H1 (cell line): Measurements from ENCODE around the gene ALOX5AP. TPM values are rescaled to one million over a fixed set of nuclear protein-coding genes. Genes with fewer than 3 reads are reported as not detected.

ENCODE experiments used
- CTCF ChIA-PET: fragments of 300-600 bp; sonication (Branson Sonifier 250); formaldehyde crosslinking; loops from one replicate; lab custom pipeline; 2021; ENCODE audit not compliant: partially characterized antibody; lab: Charles Lee
- POLR2A ChIA-PET: fragments of 300-600 bp; sonication (Branson Sonifier 250); formaldehyde crosslinking; loops from one replicate; lab custom pipeline; 2021; ENCODE audit warnings: inconsistent platforms; ENCODE audit not compliant: partially characterized antibody; lab: Charles Lee
- DNase-seq, 2 experiments: peaks; one replicate each; pipeline versions ENCODE4 v3.0.0 to v3.0.0-alpha.2; 2010 to 2022; ENCODE audit warnings: low spot score in 2 of 2, low read depth in 1 of 2, mixed read lengths in 1 of 2
- FAIRE-seq: peaks from 2 replicates; lab custom pipeline; 2011; peaks lifted over from hg19 to GRCh38; lab: Jason Lieb, UNC
- H2AFZ ChIP-seq: 2 replicates; pipeline ENCODE4 v1.8.1; 2012; ENCODE audit warnings: low read length, inconsistent platforms
- H2AK5ac ChIP-seq: 2 replicates; pipeline ENCODE4 v1.6.1; 2013; ENCODE audit warnings: low read depth, low read length
- H2BK120ac ChIP-seq: replicated peaks from 2 replicates; pipeline ENCODE3; 2013; ENCODE audit warnings: low read depth, low read length, inconsistent platforms
- H2BK12ac ChIP-seq: 2 replicates; pipeline ENCODE4 v1.6.1; 2013; ENCODE audit warnings: low read depth, low read length
- H2BK15ac ChIP-seq: 2 replicates; pipeline ENCODE4 v1.6.1; 2013; ENCODE audit warnings: low read length
- H2BK20ac ChIP-seq: 2 replicates; pipeline ENCODE4 v1.6.1; 2013; ENCODE audit warnings: low read length
- H2BK5ac ChIP-seq: 2 replicates; pipeline ENCODE4 v1.6.1; 2013; ENCODE audit warnings: low read depth, low read length
- H3K14ac ChIP-seq: 2 replicates; pipeline ENCODE4 v1.6.1; 2013; ENCODE audit warnings: inconsistent platforms; ENCODE audit not compliant: insufficient read length
- H3K18ac ChIP-seq: 2 replicates; pipeline ENCODE4 v1.6.1; 2013; ENCODE audit warnings: low read length; ENCODE audit errors: extremely low read depth
- H3K23ac ChIP-seq: 2 replicates; pipeline ENCODE4 v1.6.1; 2013; ENCODE audit warnings: inconsistent platforms; ENCODE audit not compliant: insufficient read length
- H3K23me2 ChIP-seq: 2 replicates; pipeline ENCODE4 v1.6.1; 2013; ENCODE audit warnings: low read depth, low read length
- H3K27ac ChIP-seq: 2 replicates; pipeline ENCODE4 v1.6.1; 2011; ENCODE audit warnings: low read depth, low read length, inconsistent platforms
- H3K27me3 ChIP-seq, 4 experiments: replicated peaks in 1 of 4; 1 replicate in 1 of 4; 2 replicates in 3 of 4; pipeline versions ENCODE4 v1.6.1 to v1.8.1; 2011 to 2013; ENCODE audit warnings: low read length in 3 of 4, mild to moderate bottlenecking in 3 of 4, inconsistent platforms in 2 of 4, mixed read lengths in 2 of 4, moderate library complexity in 1 of 4; ENCODE audit not compliant: control insufficient read depth in 3 of 4, insufficient read depth in 3 of 4; ENCODE audit errors: extremely low read depth in 1 of 4
- H3K36me3 ChIP-seq, 4 experiments: 2 replicates each; pipeline versions ENCODE4 v1.6.1 to v1.8.1; 2011 to 2013; ENCODE audit warnings: mild to moderate bottlenecking in 4 of 4, low read length in 3 of 4, moderate library complexity in 2 of 4, control low read depth in 1 of 4, inconsistent platforms in 1 of 4; ENCODE audit not compliant: insufficient read depth in 4 of 4, control insufficient read depth in 2 of 4
- H3K4ac ChIP-seq: replicated peaks from 2 replicates; pipeline ENCODE3; 2013; ENCODE audit warnings: low read length, low read depth, mixed read lengths, inconsistent platforms; ENCODE audit not compliant: insufficient read length
- H3K4me1 ChIP-seq, 4 experiments: replicated peaks in 1 of 4; 1 replicate in 1 of 4; 2 replicates in 3 of 4; pipeline versions ENCODE4 v1.6.1 to v1.8.1; 2011 to 2013; ENCODE audit warnings: low read length in 3 of 4, inconsistent platforms in 2 of 4, mixed read lengths in 1 of 4; ENCODE audit not compliant: insufficient read depth in 4 of 4, control insufficient read depth in 3 of 4
- H3K4me2 ChIP-seq, 2 experiments: 2 replicates each; pipeline versions ENCODE4 v1.6.1 to v1.8.1; 2011 to 2013; ENCODE audit warnings: low read depth in 2 of 2, low read length in 2 of 2, control low read depth in 1 of 2, inconsistent platforms in 1 of 2, mild to moderate bottlenecking in 1 of 2; ENCODE audit not compliant: insufficient read depth in 1 of 2
- H3K4me3 ChIP-seq, 4 experiments: fragments of 200-600, 300-600 bp in 1 of 4; sonication (generic), shearing (Covaris generic), sonication (Bioruptor Twin) in 1 of 4; 2 replicates each; pipeline versions ENCODE4 v1.5.1 to v1.8.1; 2011 to 2016; ENCODE audit warnings: low read length in 4 of 4, low read depth in 3 of 4, control low read depth in 2 of 4, inconsistent platforms in 2 of 4, mild to moderate bottlenecking in 2 of 4, mixed read lengths in 1 of 4, moderate library complexity in 1 of 4; ENCODE audit not compliant: insufficient read depth in 2 of 4; ENCODE audit errors: extremely low read depth in 1 of 4
- H3K56ac ChIP-seq: replicated peaks from 2 replicates; pipeline ENCODE3; 2013; ENCODE audit warnings: low read depth, mild to moderate bottlenecking, mixed read lengths, low read length, inconsistent platforms; ENCODE audit not compliant: insufficient read length
- H3K79me1 ChIP-seq: 2 replicates; pipeline ENCODE4 v1.6.1; 2013; ENCODE audit warnings: low read depth, low read length, control low read depth
- H3K79me2 ChIP-seq, 2 experiments: 2 replicates each; pipeline versions ENCODE4 v1.6.1 to v1.8.1; 2012 to 2013; ENCODE audit warnings: low read length in 2 of 2, mild to moderate bottlenecking in 2 of 2, inconsistent platforms in 1 of 2; ENCODE audit not compliant: insufficient read depth in 2 of 2, control insufficient read depth in 1 of 2
- H3K9ac ChIP-seq, 4 experiments: replicated peaks in 1 of 4; 1 replicate in 1 of 4; 2 replicates in 3 of 4; pipeline versions ENCODE4 v1.6.1 to v1.8.1; 2011 to 2013; ENCODE audit warnings: low read depth in 3 of 4, low read length in 3 of 4, control low read depth in 2 of 4, mild to moderate bottlenecking in 2 of 4, moderate library complexity in 2 of 4, inconsistent platforms in 1 of 4; ENCODE audit errors: extremely low read depth in 1 of 4
- H3K9me3 ChIP-seq, 2 experiments: 2 replicates each; pipeline versions ENCODE4 v1.6.1 to v1.8.1; 2012 to 2013; ENCODE audit warnings: mild to moderate bottlenecking in 2 of 2, moderate library complexity in 2 of 2, control low read depth in 1 of 2, inconsistent platforms in 1 of 2, low read depth in 1 of 2, low read length in 1 of 2, mixed read lengths in 1 of 2; ENCODE audit not compliant: insufficient read depth in 2 of 2
- H4K20me1 ChIP-seq, 2 experiments: replicated peaks in 1 of 2; 2 replicates each; pipeline versions ENCODE3 to v1.8.1; 2011 to 2013; ENCODE audit warnings: inconsistent platforms in 2 of 2, low read length in 2 of 2, mild to moderate bottlenecking in 1 of 2; ENCODE audit not compliant: insufficient read depth in 2 of 2, control insufficient read depth in 1 of 2
- H4K5ac ChIP-seq: 2 replicates; pipeline ENCODE4 v1.6.1; 2013; ENCODE audit warnings: low read length, low read depth, mixed read lengths, inconsistent platforms; ENCODE audit not compliant: insufficient read length
- H4K8ac ChIP-seq: 2 replicates; pipeline ENCODE4 v1.8.0; 2013; ENCODE audit warnings: mild to moderate bottlenecking, moderate library complexity, low read length, inconsistent platforms; ENCODE audit not compliant: insufficient read depth; ENCODE audit errors: extremely low read depth
- H4K91ac ChIP-seq: replicated peaks from 2 replicates; pipeline ENCODE3; 2013; ENCODE audit warnings: low read length, mixed read lengths, inconsistent platforms; ENCODE audit not compliant: insufficient read length
- BRCA1 ChIP-seq: IDR thresholded peaks from 2 replicates; pipeline ENCODE4 v1.6.1; 2012; ENCODE audit warnings: low read depth, low read length, improper control_type of control experiment
- CBX8 ChIP-seq: fragments of 300-800, 300-1000 bp; sonication (generic); IDR thresholded peaks from 2 replicates; pipeline ENCODE4 v1.7.1; 2016; ENCODE audit warnings: low read depth, low read length, borderline replicate concordance
- CREB1 ChIP-seq: IDR thresholded peaks from 2 replicates; pipeline ENCODE4 v1.6.1; 2012; ENCODE audit warnings: inconsistent platforms
- CTBP2 ChIP-seq: IDR thresholded peaks from 2 replicates; pipeline ENCODE4 v1.7.0; 2011; ENCODE audit warnings: borderline replicate concordance, mild to moderate bottlenecking, moderate library complexity, mixed read lengths, low read length; ENCODE audit not compliant: insufficient read depth, insufficient read length
- KDM1A ChIP-seq: fragments of 200-600, 300-600 bp; sonication (generic); IDR thresholded peaks from 2 replicates; pipeline ENCODE4 v1.7.1; 2016; ENCODE audit warnings: mild to moderate bottlenecking, low read length, borderline replicate concordance
- RAD21 ChIP-seq, 2 experiments: IDR thresholded peaks in 1 of 2; conservative IDR thresholded peaks in 1 of 2; 2 replicates each; pipeline ENCODE4 v1.6.1; 2011; ENCODE audit warnings: low read depth in 2 of 2, low read length in 2 of 2, improper control_type of control experiment in 1 of 2, inconsistent platforms in 1 of 2, mild to moderate bottlenecking in 1 of 2, moderate library complexity in 1 of 2
- RNF2 ChIP-seq: fragments of 200-900, 300-1000 bp; sonication (generic); IDR thresholded peaks from 2 replicates; pipeline ENCODE4 v1.7.1; 2016; ENCODE audit warnings: borderline replicate concordance, low read depth, mild to moderate bottlenecking, antibody characterized with exemption, low read length; ENCODE audit not compliant: poor library complexity, severe bottlenecking; ENCODE audit errors: missing control alignments
- TAF1 ChIP-seq: IDR thresholded peaks from 2 replicates; pipeline ENCODE4 v1.6.1; 2011; ENCODE audit warnings: mild to moderate bottlenecking, low read depth, low read length
- WGBS, 2 experiments: shearing (Covaris generic) in 1 of 2; methylation state at CpG; one replicate each; pipeline versions ENCODE4 v1.1.6 to v1.1.7; 2013 to 2015; ENCODE audit warnings: low lambda C conversion rate in 2 of 2, mixed read lengths in 2 of 2, inconsistent platforms in 1 of 2, low coverage in 1 of 2, missing lambda C conversion rate in 1 of 2; ENCODE audit not compliant: insufficient replicate concordance in 2 of 2, insufficient coverage in 1 of 2, insufficient read length in 1 of 2; ENCODE audit errors: extremely low coverage in 1 of 2, missing lambda C conversion rate in 1 of 2; 5-methylcytosine and 5-hydroxymethylcytosine counted together
- polyA plus RNA-seq, 7 experiments: library from polyadenylated mRNA; depleted of rRNA in 3 of 7; stranded (reverse) in 5 of 7; unstranded in 2 of 7; fragments of >200 nt in 5 of 7; fragments of 200-250 nt in 2 of 7; gene quantifications; 1 replicate in 5 of 7; 2 replicates in 1 of 7; 4 replicates in 1 of 7; pipeline versions ENCODE4 v1.2.1 to v1.2.3, GENCODE V29; 2011 to 2013; ENCODE audit warnings: missing spikeins in 2 of 7, mixed read lengths in 2 of 7
- total RNA-seq: library from RNA; stranded (reverse); fragmentation: NEBNext Ultra II Directional; extraction: Animal tissue kit (Norgen Biotek cat#: 25700); gene quantifications from 2 replicates; pipeline ENCODE4 v1.2.1, GENCODE V29; 2021

The ALOX5AP gene
- total and polyA plus RNA-seq, 2 of the 8 experiments (the other 6 are each of a cell fraction or from before 2014, with no cell fraction given): not detected

GRCh38 chr13:30802501-30802900 is 67.2 kb downstream of the ALOX5AP start:
- Histone ChIP-seq H3K23me2 (no peaks in the 10 kb centered on the region), H3K4me1 (peaks cover 0 to 5% (median 2%) of the 10 kb centered on the region in 4 experiments; a peak in 4 of 7 replicates), H2BK5ac (no peak overlapping the region), H3K56ac (no peak overlapping the region), H4K8ac (no peak overlapping the region), H3K4me2 (no peak overlapping the region), H2AK5ac (no peak overlapping the region), H3K23ac (no peak overlapping the region), H4K5ac (no peak overlapping the region), H2BK20ac (no peak overlapping the region), H4K91ac (no peak overlapping the region), H2BK12ac (no peak overlapping the region), H2BK15ac (no peak overlapping the region), H3K14ac (no peak overlapping the region), H3K79me1 (no peaks in the 10 kb centered on the region), H3K36me3 (no peaks in the 10 kb centered on the region), H3K9ac (no peak overlapping the region), H3K18ac (no peak overlapping the region), H3K79me2 (no peaks in the 10 kb centered on the region), H3K9me3 (no peaks in the 10 kb centered on the region)
- no peak for DNase-seq
- ChIA-PET POLR2A (no interaction called here), CTCF (interaction anchor here (0.7 to 4.4 kb wide), 15 partner anchors 11 to 671 kb away, joined by 3 to 29 read pairs (median 3); no protein-coding TSS in a partner anchor)
- FAIRE-seq: no peak
- WGBS, 2 experiments: 79% methylated on average over 5 of the region's 5 CpGs; no CpG with 5 or more reads in 1 of the 2 experiments
- no peak for TF ChIP-seq TAF1
- no peak for TF ChIP-seq RNF2
- no peak for TF ChIP-seq CREB1
- no peak for TF ChIP-seq RAD21 (IDR thresholded peaks at IDR 0.05 in 1 of 2, conservative IDR thresholded peaks at IDR 0.05 in 1 of 2; ENCODE audit: low read depth in 2 of 2, low read length in 2 of 2)
- no peak for TF ChIP-seq BRCA1
- TF ChIP-seq CTBP2: no peak
- TF ChIP-seq KDM1A: no peak
- no peak for TF ChIP-seq CBX8
- TF ChIP-seq, all 59 proteins: peak for 0
- no peak overlapping the region for H3K27ac ChIP-seq
- no peak overlapping the region for H2AFZ ChIP-seq
- H3K27me3 ChIP-seq: peaks cover 0 to 3% (median 0%) of the 10 kb centered on the region in 4 experiments; a peak in 1 of 7 replicates
- H3K4me3 ChIP-seq: no peak overlapping the region
- no peak overlapping the region for H3K4ac ChIP-seq
- no peak overlapping the region for H2BK120ac ChIP-seq
- H4K20me1 ChIP-seq: no peaks in the 10 kb centered on the region
